ENCODE data around the gene ARID1B. TPM values are rescaled to one million over a fixed set of nuclear protein-coding genes. Genes with fewer than 3 reads are reported as not detected.

ARID1B gene
- total and polyA plus RNA-seq, 4 donors: 49.8 to 90.9 (median 59.0) TPM

DNA sequence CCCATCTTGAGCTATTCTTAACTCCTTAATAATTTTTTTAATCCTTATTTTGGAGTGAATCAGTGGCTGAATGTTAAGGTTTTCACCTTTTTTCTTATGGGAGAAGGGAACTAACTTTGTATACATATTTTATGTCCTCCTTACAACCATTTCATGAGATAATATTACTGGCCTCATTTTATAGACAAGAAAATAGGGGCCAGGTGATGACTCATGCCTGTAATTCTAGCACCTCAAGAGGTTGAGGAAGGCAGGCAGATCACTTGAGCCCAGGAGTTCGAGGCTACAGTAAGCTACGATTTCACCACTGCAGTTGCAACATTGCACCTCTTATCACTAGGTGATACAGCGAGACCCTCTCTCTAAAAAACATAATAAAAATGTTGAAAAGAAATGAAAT lies 417.5 kb downstream of the ARID1B start:
- peaks cover 41% of the 10 kb centered on the region for H3K36me3 ChIP-seq (ENCODE audit: control insufficient read depth, insufficient read depth, low read length)
- H3K27ac ChIP-seq (ENCODE audit: low read depth, low read length): no peak overlapping the region
- WGBS (ENCODE audit: insufficient coverage): no CpG with 5 or more reads among the region's 3 CpGs
- no peaks in the 10 kb centered on the region for H3K9me3 ChIP-seq (ENCODE audit: control insufficient read depth, insufficient read depth, low read length)
- no peak overlapping the region for H3K4me3 ChIP-seq (ENCODE audit: low read depth, low read length)
- peaks cover 5% of the 10 kb centered on the region for H3K4me1 ChIP-seq (ENCODE audit: control insufficient read depth, insufficient read depth, low read length)
- DNase-seq (ENCODE audit: low read depth in 4 of 6, low spot score in 6 of 6): no peak
- no peaks in the 10 kb centered on the region for H3K27me3 ChIP-seq (ENCODE audit: control insufficient read depth, insufficient read depth, low read length)

DNA sequence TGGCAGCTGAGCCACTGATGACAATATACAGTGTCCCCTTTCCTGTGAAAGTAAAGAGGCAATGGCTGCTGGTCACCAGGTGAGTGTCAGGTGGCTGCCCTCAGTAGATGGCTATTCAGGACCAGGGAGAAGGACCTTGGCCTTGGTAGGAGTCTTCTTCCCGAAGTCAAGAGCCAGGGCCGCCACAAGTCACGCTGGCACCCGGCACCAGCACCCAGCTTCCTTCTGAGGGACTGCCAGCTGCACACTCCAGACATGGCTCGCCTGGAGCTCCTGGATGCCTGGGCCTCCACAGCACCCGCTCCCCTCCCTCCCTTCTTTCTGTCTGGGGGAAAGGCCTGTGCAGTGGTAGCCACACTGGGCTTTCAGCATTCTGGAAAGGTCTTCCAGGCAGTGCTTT lies 419.2 kb downstream of the ARID1B start:
- no peaks in the 10 kb centered on the region for H3K9me3 ChIP-seq (ENCODE audit: control insufficient read depth, insufficient read depth, low read length)
- H3K36me3 ChIP-seq (ENCODE audit: control insufficient read depth, insufficient read depth, low read length): peaks cover 41% of the 10 kb centered on the region
- H3K4me1 ChIP-seq (ENCODE audit: control insufficient read depth, insufficient read depth, low read length): peaks cover 5% of the 10 kb centered on the region
- whole genome bisulfite sequencing (ENCODE audit: insufficient coverage): 96% methylated on average over 6 of the region's 6 CpGs
- H3K4me3 ChIP-seq (ENCODE audit: low read depth, low read length): no peak overlapping the region
- DNase-seq (ENCODE audit: low read depth in 4 of 6, low spot score in 6 of 6): no peak
- H3K27ac ChIP-seq (ENCODE audit: low read depth, low read length): no peak overlapping the region
- no peaks in the 10 kb centered on the region for H3K27me3 ChIP-seq (ENCODE audit: control insufficient read depth, insufficient read depth, low read length)

DNA sequence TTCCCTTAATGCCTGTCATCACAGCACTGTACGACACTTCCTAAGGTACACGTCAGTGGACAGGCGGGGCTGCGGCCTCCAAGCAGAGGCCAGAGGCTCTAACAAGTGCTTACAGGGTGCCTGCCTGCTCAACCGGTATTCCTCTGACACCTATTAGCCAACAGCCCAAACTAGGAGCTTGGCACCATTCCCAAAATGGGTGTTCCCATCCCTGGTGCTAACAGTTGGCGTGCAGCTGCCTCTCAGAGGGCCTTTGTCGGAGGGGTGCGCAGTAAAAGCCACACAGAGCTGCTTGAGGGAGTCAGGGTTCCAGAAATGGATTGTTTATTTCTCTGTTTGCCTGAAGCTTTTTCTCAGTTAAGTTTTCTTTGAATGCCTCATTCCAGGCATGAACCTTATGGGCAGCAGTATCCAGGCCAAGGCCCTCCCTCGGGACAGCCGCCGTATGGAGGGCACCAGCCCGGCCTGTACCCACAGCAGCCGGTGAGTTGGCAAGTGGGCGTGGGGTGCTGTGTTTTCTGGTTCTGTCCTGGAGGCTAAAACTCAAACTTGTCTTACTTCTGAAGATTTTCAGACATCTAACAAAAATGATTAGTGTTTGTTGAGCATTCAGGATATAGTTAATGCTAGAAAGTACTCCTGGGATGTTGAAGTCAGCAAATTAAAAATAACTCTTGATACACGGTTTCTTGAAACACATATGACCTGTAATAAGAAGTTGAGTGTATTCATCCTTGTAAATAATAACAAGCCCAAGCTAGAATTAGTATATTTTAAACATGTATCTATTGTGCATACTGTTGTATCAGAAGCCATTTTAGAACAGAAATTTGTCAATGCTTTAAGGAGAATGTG lies 421.5 kb downstream of the ARID1B start:
- peak in 2 of 6 donors; percentile 59 to 81 for DNase-seq (ENCODE audit: low read depth in 4 of 6, low spot score in 6 of 6)
- WGBS (ENCODE audit: insufficient coverage): 54% methylated on average over 8 of the region's 15 CpGs
- Histone ChIP-seq H3K9me3 (ENCODE audit: control insufficient read depth, insufficient read depth, low read length) (no peaks in the 10 kb centered on the region), H3K27me3 (ENCODE audit: control insufficient read depth, insufficient read depth, low read length) (no peaks in the 10 kb centered on the region), H3K4me3 (ENCODE audit: low read depth, low read length) (no peak overlapping the region), H3K36me3 (ENCODE audit: control insufficient read depth, insufficient read depth, low read length) (peaks cover 42% of the 10 kb centered on the region), H3K4me1 (ENCODE audit: control insufficient read depth, insufficient read depth, low read length) (peaks cover 5% of the 10 kb centered on the region), H3K27ac (ENCODE audit: low read depth, low read length) (no peak overlapping the region)

DNA sequence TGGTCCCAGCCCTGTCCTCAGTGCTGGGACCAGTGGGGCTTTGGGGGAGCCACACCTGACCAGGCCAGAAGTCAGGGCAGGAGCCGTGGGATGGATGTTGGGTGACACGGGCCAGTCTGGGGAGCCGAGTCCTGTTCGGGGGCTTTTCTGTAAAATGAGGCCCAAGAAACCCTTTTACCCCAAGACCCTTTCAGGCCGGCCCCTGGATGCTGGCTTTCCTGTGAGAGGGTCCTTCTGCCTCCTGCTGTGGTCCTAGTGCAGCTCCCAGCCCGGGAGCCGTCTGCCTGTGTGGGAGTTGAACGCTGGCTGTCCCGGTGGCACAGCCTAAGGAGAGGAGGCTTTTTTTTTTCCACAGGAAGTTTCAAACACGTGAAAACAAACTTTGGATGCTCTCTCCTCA lies 422.9 kb downstream of the ARID1B start:
- 95% methylated on average over 3 of the region's 10 CpGs for WGBS (ENCODE audit: insufficient coverage)

DNA sequence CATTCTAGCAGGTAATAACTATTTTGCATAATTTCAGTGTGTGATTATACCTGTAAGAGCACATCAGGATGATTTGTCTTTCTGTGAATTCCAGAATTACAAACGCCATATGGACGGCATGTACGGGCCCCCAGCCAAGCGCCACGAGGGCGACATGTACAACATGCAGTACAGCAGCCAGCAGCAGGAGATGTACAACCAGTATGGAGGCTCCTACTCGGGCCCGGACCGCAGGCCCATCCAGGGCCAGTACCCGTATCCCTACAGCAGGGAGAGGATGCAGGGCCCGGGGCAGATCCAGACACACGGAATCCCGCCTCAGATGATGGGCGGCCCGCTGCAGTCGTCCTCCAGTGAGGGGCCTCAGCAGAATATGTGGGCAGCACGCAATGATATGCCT lies 423.4 kb downstream of the ARID1B start:
- 96% methylated on average over 17 of the region's 17 CpGs for WGBS (ENCODE audit: insufficient coverage)
- no peak overlapping the region for H3K4me3 ChIP-seq (ENCODE audit: low read depth, low read length)
- H3K9me3 ChIP-seq (ENCODE audit: control insufficient read depth, insufficient read depth, low read length): no peaks in the 10 kb centered on the region
- H3K27ac ChIP-seq (ENCODE audit: low read depth, low read length): no peak overlapping the region
- H3K27me3 ChIP-seq (ENCODE audit: control insufficient read depth, insufficient read depth, low read length): no peaks in the 10 kb centered on the region
- peaks cover 40% of the 10 kb centered on the region for H3K36me3 ChIP-seq (ENCODE audit: control insufficient read depth, insufficient read depth, low read length)
- peaks cover 5% of the 10 kb centered on the region for H3K4me1 ChIP-seq (ENCODE audit: control insufficient read depth, insufficient read depth, low read length)
- no peak for DNase-seq (ENCODE audit: low read depth in 4 of 6, low spot score in 6 of 6)

More for the DNA sequence above, 422.9 kb downstream of the ARID1B start:
- H3K9me3 ChIP-seq (ENCODE audit: control insufficient read depth, insufficient read depth, low read length): no peaks in the 10 kb centered on the region
- H3K4me1 ChIP-seq (ENCODE audit: control insufficient read depth, insufficient read depth, low read length): peaks cover 5% of the 10 kb centered on the region
- H3K4me3 ChIP-seq (ENCODE audit: low read depth, low read length): no peak overlapping the region
- H3K27me3 ChIP-seq (ENCODE audit: control insufficient read depth, insufficient read depth, low read length): no peaks in the 10 kb centered on the region
- no peak overlapping the region for H3K27ac ChIP-seq (ENCODE audit: low read depth, low read length)
- no peak for DNase-seq (ENCODE audit: low read depth in 4 of 6, low spot score in 6 of 6)
- peaks cover 42% of the 10 kb centered on the region for H3K36me3 ChIP-seq (ENCODE audit: control insufficient read depth, insufficient read depth, low read length)

DNA sequence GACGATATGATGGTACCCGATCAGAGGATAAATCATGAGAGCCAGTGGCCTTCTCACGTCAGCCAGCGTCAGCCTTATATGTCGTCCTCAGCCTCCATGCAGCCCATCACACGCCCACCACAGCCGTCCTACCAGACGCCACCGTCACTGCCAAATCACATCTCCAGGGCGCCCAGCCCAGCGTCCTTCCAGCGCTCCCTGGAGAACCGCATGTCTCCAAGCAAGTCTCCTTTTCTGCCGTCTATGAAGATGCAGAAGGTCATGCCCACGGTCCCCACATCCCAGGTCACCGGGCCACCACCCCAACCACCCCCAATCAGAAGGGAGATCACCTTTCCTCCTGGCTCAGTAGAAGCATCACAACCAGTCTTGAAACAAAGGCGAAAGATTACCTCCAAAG lies 423.9 kb downstream of the ARID1B start:
- 93% methylated on average over 16 of the region's 17 CpGs for WGBS (ENCODE audit: insufficient coverage)
- H3K9me3 ChIP-seq (ENCODE audit: control insufficient read depth, insufficient read depth, low read length): no peaks in the 10 kb centered on the region

DNA sequence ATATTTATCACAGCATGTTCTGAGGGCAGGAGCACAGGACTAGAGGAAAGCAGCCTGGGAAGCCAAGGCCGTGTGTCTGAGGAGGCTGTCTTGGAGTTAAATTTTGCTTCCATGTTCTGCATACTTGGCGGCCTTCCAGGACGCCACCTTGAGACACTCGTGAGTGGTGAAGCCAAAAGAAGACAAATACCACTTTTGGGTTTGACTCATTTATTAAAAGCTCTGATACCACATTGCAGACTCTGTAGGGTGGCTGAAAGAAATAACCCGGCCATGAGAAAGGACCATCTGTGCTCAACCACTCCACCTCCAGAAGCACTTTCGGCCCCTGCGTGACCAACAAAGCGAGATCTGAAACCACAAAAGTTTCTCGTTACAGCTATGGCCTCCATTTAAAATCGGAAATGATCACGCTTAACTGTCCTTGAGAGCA lies 426.1 kb downstream of the ARID1B start:
- peak in 1 of 6 donors; percentile 27 for DNase-seq (ENCODE audit: low read depth in 4 of 6, low spot score in 6 of 6)
- H3K27ac ChIP-seq (ENCODE audit: low read depth, low read length): no peak overlapping the region

More for the DNA sequence above, 423.9 kb downstream of the ARID1B start:
- Histone ChIP-seq H3K27me3 (ENCODE audit: control insufficient read depth, insufficient read depth, low read length) (no peaks in the 10 kb centered on the region), H3K4me3 (ENCODE audit: low read depth, low read length) (no peak overlapping the region), H3K36me3 (ENCODE audit: control insufficient read depth, insufficient read depth, low read length) (peaks cover 36% of the 10 kb centered on the region), H3K27ac (ENCODE audit: low read depth, low read length) (no peak overlapping the region), H3K4me1 (ENCODE audit: control insufficient read depth, insufficient read depth, low read length) (peaks cover 5% of the 10 kb centered on the region)
- DNase-seq (ENCODE audit: low read depth in 4 of 6, low spot score in 6 of 6): no peak

DNA sequence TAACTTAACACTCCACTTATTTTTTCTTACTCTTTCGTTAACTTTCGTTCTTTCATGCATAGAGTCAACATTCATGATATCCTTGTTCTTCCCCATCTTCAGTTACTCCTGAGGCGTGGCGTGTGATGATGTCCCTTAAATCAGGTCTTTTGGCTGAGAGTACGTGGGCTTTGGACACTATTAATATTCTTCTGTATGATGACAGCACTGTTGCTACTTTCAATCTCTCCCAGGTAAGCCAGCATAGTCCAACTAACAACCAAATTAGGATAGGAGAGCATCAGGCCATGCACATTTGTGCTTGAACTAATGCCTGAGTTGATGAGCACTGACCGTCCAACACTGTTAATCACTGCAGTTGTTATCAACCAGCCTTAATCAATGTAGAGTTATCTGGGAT lies 426.6 kb downstream of the ARID1B start:
- Histone ChIP-seq H3K27ac (ENCODE audit: low read depth, low read length) (no peak overlapping the region), H3K36me3 (ENCODE audit: control insufficient read depth, insufficient read depth, low read length) (peaks cover 34% of the 10 kb centered on the region), H3K9me3 (ENCODE audit: control insufficient read depth, insufficient read depth, low read length) (no peaks in the 10 kb centered on the region), H3K4me3 (ENCODE audit: low read depth, low read length) (no peak overlapping the region), H3K27me3 (ENCODE audit: control insufficient read depth, insufficient read depth, low read length) (no peaks in the 10 kb centered on the region), H3K4me1 (ENCODE audit: control insufficient read depth, insufficient read depth, low read length) (peaks cover under 1% of the 10 kb centered on the region)
- 91% methylated on average over 3 of the region's 6 CpGs for WGBS (ENCODE audit: insufficient coverage)
- DNase-seq (ENCODE audit: low read depth in 4 of 6, low spot score in 6 of 6): no peak

More for the DNA sequence above, 426.1 kb downstream of the ARID1B start:
- Histone ChIP-seq H3K9me3 (ENCODE audit: control insufficient read depth, insufficient read depth, low read length) (no peaks in the 10 kb centered on the region), H3K4me3 (ENCODE audit: low read depth, low read length) (no peak overlapping the region), H3K27me3 (ENCODE audit: control insufficient read depth, insufficient read depth, low read length) (no peaks in the 10 kb centered on the region), H3K4me1 (ENCODE audit: control insufficient read depth, insufficient read depth, low read length) (peaks cover 5% of the 10 kb centered on the region), H3K36me3 (ENCODE audit: control insufficient read depth, insufficient read depth, low read length) (peaks cover 39% of the 10 kb centered on the region)
- 84% methylated on average over 7 of the region's 11 CpGs for WGBS (ENCODE audit: insufficient coverage)

DNA sequence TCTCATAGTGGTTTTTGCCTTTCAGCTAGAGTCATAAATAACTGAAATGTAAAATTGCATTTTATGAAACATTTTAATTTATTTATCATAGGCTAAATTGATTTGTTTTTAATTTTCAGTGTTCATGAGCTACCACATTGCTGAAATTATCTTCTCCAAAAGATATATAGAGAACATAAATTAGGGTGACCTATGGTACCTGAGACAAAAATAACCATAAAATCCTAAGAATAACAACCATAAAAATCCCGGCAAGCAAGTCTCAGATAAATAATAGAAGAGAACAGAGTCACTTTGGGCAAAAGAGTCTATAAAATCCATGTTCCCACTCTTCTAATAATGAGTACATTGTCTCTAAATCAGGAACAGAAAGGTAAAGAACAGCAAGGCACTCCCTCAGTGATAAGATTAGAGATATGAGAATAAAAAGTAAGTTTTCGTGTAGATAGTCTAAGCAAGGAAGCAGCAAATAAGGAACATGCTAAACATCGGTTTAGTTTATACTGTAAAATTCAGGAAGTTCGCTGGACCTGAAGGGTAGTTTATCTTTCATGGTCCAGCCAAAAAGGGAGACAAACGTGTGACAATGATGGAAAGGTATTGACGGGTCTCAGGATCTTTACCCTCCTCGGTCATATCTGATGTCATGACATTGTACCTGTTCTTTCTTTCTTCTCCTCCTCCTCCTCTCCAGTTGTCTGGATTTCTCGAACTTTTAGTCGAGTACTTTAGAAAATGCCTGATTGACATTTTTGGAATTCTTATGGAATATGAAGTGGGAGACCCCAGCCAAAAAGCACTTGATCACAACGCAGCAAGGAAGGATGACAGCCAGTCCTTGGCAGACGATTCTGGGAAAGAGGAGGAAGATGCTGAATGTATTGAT lies 428.5 kb downstream of the ARID1B start:
- no peaks in the 10 kb centered on the region for H3K27me3 ChIP-seq (ENCODE audit: control insufficient read depth, insufficient read depth, low read length)
- H3K36me3 ChIP-seq (ENCODE audit: control insufficient read depth, insufficient read depth, low read length): peaks cover 25% of the 10 kb centered on the region
- no peak overlapping the region for H3K27ac ChIP-seq (ENCODE audit: low read depth, low read length)
- no peak overlapping the region for H3K4me3 ChIP-seq (ENCODE audit: low read depth, low read length)
- H3K4me1 ChIP-seq (ENCODE audit: control insufficient read depth, insufficient read depth, low read length): no peaks in the 10 kb centered on the region
- no peak for DNase-seq (ENCODE audit: low read depth in 4 of 6, low spot score in 6 of 6)
- no peaks in the 10 kb centered on the region for H3K9me3 ChIP-seq (ENCODE audit: control insufficient read depth, insufficient read depth, low read length)
- WGBS (ENCODE audit: insufficient coverage): 96% methylated on average over 7 of the region's 11 CpGs
